Activated CD4-positive, alpha-beta memory T cell treated with anti-CD3 and anti-CD28 coated beads for 36 hours (primary cell): ENCODE results near the gene RANBP3. TPM values are rescaled to one million over a fixed set of nuclear protein-coding genes. Genes with fewer than 3 reads are reported as not detected.

ENCODE experiments used
- CTCF ChIA-PET: fragments of 350-600 bp; sonication (Branson Sonifier 250); formaldehyde crosslinking; loops from one replicate; lab custom pipeline; 2021; ENCODE audit warnings: antibody characterized with exemption, inconsistent platforms; lab: Charles Lee
- POLR2A ChIA-PET: fragments of 350-600 bp; sonication (Branson Sonifier 250); formaldehyde crosslinking; loops from one replicate; lab custom pipeline; 2021; ENCODE audit warnings: antibody characterized with exemption; lab: Charles Lee
- DNase-seq: peaks from one replicate; pipeline ENCODE4 v3.0.0-alpha.2; 2020
- H3K27ac Mint-ChIP-seq: one replicate; pipeline ENCODE4 v1.8.0; 2021; ENCODE audit warnings: mixed read lengths
- H3K27me3 Mint-ChIP-seq: one replicate; pipeline ENCODE4 v1.8.0; 2021; ENCODE audit warnings: mixed read lengths
- H3K36me3 Mint-ChIP-seq: one replicate; pipeline ENCODE4 v1.8.0; 2021; ENCODE audit warnings: mixed read lengths
- H3K4me1 Mint-ChIP-seq: one replicate; pipeline ENCODE4 v1.8.0; 2021; ENCODE audit warnings: low read depth, mixed read lengths
- H3K4me3 Mint-ChIP-seq: one replicate; pipeline ENCODE4 v1.8.0; 2021; ENCODE audit warnings: mild to moderate bottlenecking, mixed read lengths
- H3K9me3 Mint-ChIP-seq: one replicate; pipeline ENCODE4 v1.8.0; 2021; ENCODE audit warnings: mixed read lengths
- intact Hi-C: fragments of 100-400 bp; cut with micrococcal nuclease; formaldehyde crosslinking; loops from one replicate; pipeline ENCODE4 v1.15.1; 2023
- total RNA-seq, 2 experiments: library from RNA; stranded (reverse); gene quantifications; one replicate each; pipeline ENCODE4 v1.2.3, GENCODE V29; 2021

Gene RANBP3
- total RNA-seq, 2 experiments from 2014 or later, result 78.1 to 81.3 TPM

DNA sequence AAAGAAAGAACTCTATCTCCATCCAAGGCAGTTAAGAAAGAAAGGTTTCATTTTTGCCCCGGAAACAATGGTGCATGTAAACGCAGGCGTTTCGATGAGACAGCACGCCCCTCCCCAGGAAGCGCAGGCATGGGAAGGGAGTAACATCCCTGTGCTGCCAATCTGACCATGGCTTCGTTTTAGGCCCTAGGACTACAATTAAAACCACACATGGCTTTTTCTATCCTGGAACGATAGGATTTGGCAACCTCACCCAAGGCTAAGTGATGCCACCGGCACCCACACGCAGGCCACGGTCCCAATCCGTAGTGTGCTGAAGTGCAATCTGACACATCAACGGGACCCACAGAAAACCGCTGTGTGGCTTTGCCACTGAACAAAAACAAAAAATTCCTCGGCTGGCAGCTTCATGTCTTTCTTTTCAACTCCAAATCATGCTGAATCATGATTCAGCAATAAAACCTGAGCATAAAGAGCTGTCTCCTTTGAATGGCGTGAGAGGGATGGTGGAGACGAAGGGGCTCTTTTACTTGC is 24.2 kb downstream of the RANBP3 start:
- Mint-ChIP-seq H3K4me1 (peaks cover 91% of the 10 kb centered on the region), H3K4me3 (peak overlapping the region; percentile 64), H3K27ac (peak overlapping the region; percentile 95), H3K27me3 (no peaks in the 10 kb centered on the region), H3K36me3 (peaks cover 16% of the 10 kb centered on the region), H3K9me3 (no peaks in the 10 kb centered on the region)
- peak; percentile 64 for DNase-seq
- ChIA-PET POLR2A (interaction anchor here (1.1 to 2.1 kb wide), 3 partner anchors 8 to 51 kb away, joined by 4 to 6 read pairs (median 5); partner anchors contain the start of genes NDUFA11 and RANBP3), CTCF (interaction anchor here (0.8 to 5.2 kb wide), 4 partner anchors 9 to 31 kb away, joined by 3 to 37 read pairs (median 4); no protein-coding TSS in a partner anchor)
- intact Hi-C loops, result loop anchor here (1.0 to 10.0 kb wide), 6 partner anchors 9 to 269 kb away; partner anchors contain the start of genes HSD11B1L, MICOS13, RANBP3 and VMAC

DNA sequence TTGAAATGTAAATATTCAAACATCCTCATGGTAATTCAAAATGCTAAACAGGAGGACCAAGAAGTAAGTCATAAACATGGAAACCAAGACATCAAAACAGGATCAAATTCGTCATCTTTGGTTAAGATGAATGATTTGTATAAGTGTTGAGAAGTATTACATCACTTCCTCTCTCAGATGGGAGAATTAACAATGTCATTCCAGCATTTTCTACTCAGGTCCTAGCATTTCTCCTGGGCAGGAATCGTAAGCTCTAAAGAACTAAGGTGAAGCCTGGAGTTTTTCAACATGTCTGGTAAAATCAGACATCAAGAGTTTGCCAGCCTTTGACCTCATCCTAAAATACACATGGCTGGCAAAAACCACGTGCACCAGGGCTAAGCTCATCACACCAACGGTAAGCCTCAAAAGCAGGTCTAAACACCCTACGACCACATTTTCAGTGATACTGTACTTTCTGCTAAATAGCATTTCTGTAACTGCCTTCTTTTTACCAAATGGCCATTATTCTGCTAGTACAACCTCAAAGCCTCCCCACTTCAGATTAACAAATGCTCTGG is 24.8 kb downstream of the RANBP3 start:
- Mint-ChIP-seq H3K27ac (peak overlapping the region; percentile 95), H3K27me3 (no peaks in the 10 kb centered on the region), H3K9me3 (no peaks in the 10 kb centered on the region), H3K4me3 (peak overlapping the region; percentile 64), H3K4me1 (peaks cover 93% of the 10 kb centered on the region), H3K36me3 (peaks cover 20% of the 10 kb centered on the region)
- ChIA-PET CTCF (interaction anchor here (0.8 to 3.2 kb wide), 5 partner anchors 9 to 172 kb away, joined by 3 to 29 read pairs (median 3); no protein-coding TSS in a partner anchor), POLR2A (interaction anchor here (1.1 to 2.1 kb wide), 3 partner anchors 9 to 50 kb away, joined by 4 to 6 read pairs (median 5); partner anchors contain the start of genes NDUFA11 and RANBP3)
- intact Hi-C loops, result loop anchor here (1.0 to 10.0 kb wide), 6 partner anchors 9 to 268 kb away; partner anchors contain the start of genes HSD11B1L, MICOS13, RANBP3 and VMAC
- peak; percentile 28 for DNase-seq

DNA sequence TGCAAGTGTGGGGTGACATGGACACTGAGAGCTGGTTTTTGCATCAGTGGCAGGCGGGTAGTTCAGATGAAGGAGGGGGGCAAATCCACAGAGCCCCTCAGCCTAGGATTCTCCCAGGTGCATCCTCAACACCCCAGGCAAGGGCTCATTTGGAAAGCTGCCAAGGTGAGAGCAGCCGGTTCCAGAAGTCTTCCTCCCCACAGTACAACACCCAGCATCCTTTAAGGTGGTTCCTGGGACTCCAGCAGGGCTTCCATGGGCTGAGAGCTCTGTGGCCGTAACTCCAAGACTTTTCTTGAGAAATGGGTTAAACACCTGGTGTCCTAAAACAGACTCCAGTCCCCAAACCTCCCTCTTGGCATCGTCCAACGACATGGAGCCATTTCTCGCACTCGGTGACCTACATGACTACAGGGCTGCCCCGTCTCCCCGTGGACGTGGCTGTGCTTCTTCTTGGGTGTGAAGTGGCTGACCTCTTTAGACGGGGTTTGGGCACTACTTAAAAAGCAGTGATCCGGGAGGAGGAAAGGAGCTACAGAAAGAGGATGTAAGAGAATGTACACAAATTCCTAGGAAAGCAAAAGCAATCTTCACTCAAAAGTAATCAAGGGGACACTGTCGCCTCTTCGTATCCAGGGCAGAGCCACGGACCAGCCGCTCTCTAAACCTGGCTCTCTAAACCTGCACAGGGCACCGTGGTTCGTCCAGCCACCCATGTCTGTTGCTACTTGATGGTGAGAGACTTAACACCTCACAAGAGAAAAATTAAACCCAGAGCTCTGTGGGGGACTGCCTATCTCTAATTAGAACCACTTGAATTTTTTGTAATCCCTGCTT is 25.5 kb downstream of the RANBP3 start:
- Mint-ChIP-seq H3K27me3 (no peaks in the 10 kb centered on the region), H3K36me3 (peaks cover 23% of the 10 kb centered on the region), H3K27ac (peak overlapping the region; percentile 95), H3K4me3 (no peak overlapping the region), H3K9me3 (no peaks in the 10 kb centered on the region), H3K4me1 (peaks cover 93% of the 10 kb centered on the region)
- CTCF ChIA-PET, result interaction anchor here (0.8 to 3.2 kb wide), 7 partner anchors 10 to 173 kb away, joined by 3 to 29 read pairs (median 3); partner anchors contain the start of gene NRTN
- intact Hi-C loops, result loop anchor here (1.0 to 10.0 kb wide), 6 partner anchors 10 to 268 kb away; partner anchors contain the start of genes HSD11B1L, MICOS13, RANBP3 and VMAC
- POLR2A ChIA-PET, result interaction anchor here (2.0 to 2.1 kb wide), 2 partner anchors 9 to 50 kb away, joined by 4 to 6 read pairs; partner anchors contain the start of gene NDUFA11
- no peak for DNase-seq

DNA sequence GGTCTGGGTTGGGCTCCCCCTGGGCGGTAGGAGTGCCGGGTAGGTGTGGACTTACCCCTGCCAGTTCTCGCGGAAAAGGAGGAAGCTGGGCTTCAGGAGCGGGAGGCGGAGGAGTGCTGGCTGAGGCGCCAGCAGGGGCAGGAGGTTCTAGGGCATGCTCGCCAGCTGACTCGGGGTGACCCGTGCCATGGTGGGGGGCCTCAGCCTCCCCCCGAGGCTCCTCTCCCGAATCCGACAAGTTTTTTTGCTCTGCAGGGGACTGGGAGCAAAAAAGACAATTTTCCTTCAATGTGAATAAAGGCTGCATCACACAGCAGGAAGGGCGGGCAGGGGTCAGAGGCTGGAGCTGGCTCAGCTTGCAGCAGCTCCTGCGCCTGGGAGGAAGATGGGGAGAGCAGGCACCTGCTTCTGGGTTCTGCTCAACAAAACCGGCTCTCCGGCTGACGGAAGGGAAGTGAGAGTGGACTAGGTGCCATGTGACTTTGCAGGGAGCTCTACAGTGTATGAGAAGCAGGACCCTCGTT is 26.5 kb downstream of the RANBP3 start:
- Mint-ChIP-seq H3K9me3 (no peaks in the 10 kb centered on the region), H3K27ac (peak overlapping the region; percentile 95), H3K36me3 (peaks cover 23% of the 10 kb centered on the region), H3K27me3 (no peaks in the 10 kb centered on the region), H3K4me1 (peaks cover 87% of the 10 kb centered on the region), H3K4me3 (no peak overlapping the region)
- ChIA-PET CTCF (interaction anchor here (0.6 to 3.2 kb wide), 7 partner anchors 11 to 174 kb away, joined by 3 to 29 read pairs (median 3); partner anchors contain the start of gene NRTN), POLR2A (interaction anchor here (2.1 kb wide), 1 partner anchor 10 kb away, joined by 6 read pairs; no protein-coding TSS in a partner anchor)
- intact Hi-C loops, result loop anchor here (5.0 to 10.0 kb wide), 2 partner anchors 124 to 267 kb away; partner anchors contain the start of genes HSD11B1L and MICOS13
- DNase-seq, result no peak

DNA sequence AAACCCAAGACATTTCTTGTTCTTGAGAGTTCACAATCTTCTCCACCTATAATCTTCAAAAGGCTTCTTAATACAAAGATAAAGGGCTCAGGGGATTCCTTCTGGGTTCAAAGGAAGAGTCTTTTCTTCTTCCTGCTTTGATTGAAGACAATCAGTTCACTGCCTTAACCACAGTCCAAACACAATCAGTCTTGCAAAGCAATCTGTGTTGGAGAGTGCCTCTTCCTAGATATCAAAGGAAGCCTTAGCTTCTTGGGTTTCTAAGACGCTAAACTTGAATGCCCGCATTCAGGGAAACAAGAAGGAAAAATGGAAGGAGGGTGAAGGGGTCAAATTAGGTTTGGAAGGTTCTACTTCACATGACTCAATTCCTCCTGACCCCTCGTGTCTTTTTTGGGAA is 27.2 kb downstream of the RANBP3 start:
- CTCF ChIA-PET, result interaction anchor here (1.2 to 3.2 kb wide), 5 partner anchors 11 to 147 kb away, joined by 3 to 29 read pairs (median 6); partner anchors contain the start of gene NRTN
- POLR2A ChIA-PET, result no interaction called here
- H3K27me3 Mint-ChIP-seq, result no peaks in the 10 kb centered on the region
- no peak overlapping the region for H3K4me3 Mint-ChIP-seq
- H3K36me3 Mint-ChIP-seq, result peaks cover 23% of the 10 kb centered on the region
- H3K9me3 Mint-ChIP-seq, result no peaks in the 10 kb centered on the region
- peak overlapping the region; percentile 95 for H3K27ac Mint-ChIP-seq
- DNase-seq, result no peak
- intact Hi-C loops, result loop anchor here (5.0 to 10.0 kb wide), 2 partner anchors 123 to 266 kb away; partner anchors contain the start of genes HSD11B1L and MICOS13
- peaks cover 86% of the 10 kb centered on the region for H3K4me1 Mint-ChIP-seq

DNA sequence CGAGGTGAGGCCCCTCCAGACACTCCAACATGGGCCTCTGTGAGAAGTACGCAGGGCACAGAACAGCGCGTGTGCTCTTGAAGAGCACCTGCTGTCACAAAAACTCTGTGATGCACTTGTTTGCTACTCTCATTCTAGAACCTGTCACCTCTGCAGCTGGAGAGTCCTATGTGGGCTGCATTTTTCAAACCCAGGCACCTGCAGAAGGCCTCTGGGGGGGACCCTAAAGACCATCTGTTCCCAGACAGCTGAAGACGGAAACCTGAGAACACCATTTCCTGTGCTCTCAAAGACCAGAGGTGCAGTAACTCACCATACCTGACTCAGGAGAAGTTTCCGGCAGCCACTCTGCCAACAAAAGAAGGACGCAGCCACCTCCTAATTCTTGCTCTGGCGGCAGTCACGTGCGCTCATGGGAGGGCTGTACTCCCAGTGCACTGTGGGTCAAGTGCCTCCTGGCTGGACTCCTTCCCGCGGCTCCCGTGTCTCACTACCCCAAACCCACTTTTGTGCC is 28.1 kb downstream of the RANBP3 start:
- intact Hi-C loops, result loop anchor here (5.0 to 10.0 kb wide), 2 partner anchors 123 to 265 kb away; partner anchors contain the start of genes HSD11B1L and MICOS13
- peaks cover 82% of the 10 kb centered on the region for H3K4me1 Mint-ChIP-seq

DNA sequence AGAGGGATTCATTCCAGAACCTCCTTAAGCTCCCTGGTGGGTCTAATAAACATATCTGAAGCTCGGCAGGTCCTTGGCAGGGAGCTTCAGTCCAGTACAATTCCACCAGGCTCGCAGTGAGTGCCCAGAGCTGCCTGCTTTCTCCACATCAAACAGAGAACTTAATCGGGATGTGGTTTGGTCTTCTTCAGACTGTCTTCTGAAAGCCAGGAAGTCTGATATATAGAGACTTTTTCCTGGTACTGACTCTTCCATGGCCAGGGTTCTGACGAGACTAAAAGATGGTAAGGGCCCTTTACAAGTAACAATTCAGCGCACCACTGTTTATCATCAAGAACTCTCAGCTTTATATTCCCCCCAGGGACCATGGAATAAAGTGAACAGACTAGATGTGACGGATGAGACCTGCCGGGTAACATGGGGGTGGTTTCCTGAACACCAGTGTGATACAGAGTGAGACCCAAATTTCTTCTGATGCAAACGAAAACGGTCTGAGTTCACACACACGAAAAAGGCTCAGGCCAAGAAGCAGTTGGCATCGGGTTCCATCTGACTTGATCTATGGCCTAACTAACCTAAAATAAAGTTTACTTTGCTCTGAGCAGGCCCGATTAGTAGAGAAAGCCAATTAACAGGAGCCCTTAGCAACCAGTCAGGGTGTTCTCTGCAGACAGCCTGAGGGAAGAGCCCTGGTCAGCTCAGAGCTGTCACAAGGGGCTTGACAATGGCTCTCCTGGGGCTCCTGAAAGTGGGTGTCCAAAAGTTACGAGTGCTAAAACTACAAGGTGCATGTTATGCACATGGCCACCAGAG is 29.0 kb downstream of the RANBP3 start:
- DNase-seq, result peak; percentile 42
- Mint-ChIP-seq H3K27me3 (no peaks in the 10 kb centered on the region), H3K36me3 (peaks cover 17% of the 10 kb centered on the region), H3K27ac (peak overlapping the region; percentile 95), H3K4me1 (peaks cover 78% of the 10 kb centered on the region), H3K9me3 (no peaks in the 10 kb centered on the region), H3K4me3 (peak overlapping the region; percentile 40)
- intact Hi-C loops, result no loop called here
- ChIA-PET POLR2A (interaction anchor here (0.6 to 1.6 kb wide), 5 partner anchors 29 to 664 kb away, joined by 3 to 7 read pairs (median 4); partner anchors contain the start of genes NDUFA11 and VMAC), CTCF (interaction anchor here (0.9 to 2.4 kb wide), 8 partner anchors 12 to 176 kb away, joined by 3 to 13 read pairs (median 6); partner anchors contain the start of gene NRTN)

More for the DNA sequence above, 28.1 kb downstream of the RANBP3 start:
- peak overlapping the region; percentile 40 for H3K4me3 Mint-ChIP-seq
- H3K9me3 Mint-ChIP-seq, result no peaks in the 10 kb centered on the region
- DNase-seq, result peak; percentile 70
- POLR2A ChIA-PET, result no interaction called here
- H3K36me3 Mint-ChIP-seq, result peaks cover 23% of the 10 kb centered on the region
- peak overlapping the region; percentile 95 for H3K27ac Mint-ChIP-seq
- CTCF ChIA-PET, result interaction anchor here (1.5 to 3.2 kb wide), 4 partner anchors 12 to 146 kb away, joined by 6 to 29 read pairs (median 12); partner anchors contain the start of gene NRTN
- H3K27me3 Mint-ChIP-seq, result no peaks in the 10 kb centered on the region

DNA sequence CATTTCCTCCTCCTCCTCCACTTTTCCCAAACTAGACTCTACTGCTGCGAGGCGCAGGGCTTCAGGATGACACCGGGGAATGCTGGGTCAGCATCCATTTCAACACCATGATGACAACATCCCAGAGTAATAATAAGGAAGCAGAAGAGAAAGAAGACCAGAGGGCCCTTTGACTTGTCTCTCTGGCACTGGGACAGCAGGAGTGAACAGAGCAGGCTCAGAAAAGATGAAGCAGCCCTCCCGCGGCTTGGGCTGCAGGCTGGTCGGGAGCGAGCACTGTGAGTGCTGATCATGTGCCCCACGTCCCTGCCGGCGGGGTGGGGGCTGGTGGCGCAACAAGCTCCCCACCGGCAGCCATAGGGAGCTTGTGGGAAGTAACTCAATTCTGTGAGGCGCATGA is 30.5 kb downstream of the RANBP3 start:
- Mint-ChIP-seq H3K36me3 (peaks cover 16% of the 10 kb centered on the region), H3K4me1 (peaks cover 68% of the 10 kb centered on the region), H3K4me3 (no peak overlapping the region), H3K27me3 (no peaks in the 10 kb centered on the region), H3K27ac (peak overlapping the region; percentile 74), H3K9me3 (no peaks in the 10 kb centered on the region)
- no peak for DNase-seq
- ChIA-PET POLR2A (interaction anchor here (1.1 to 1.6 kb wide), 2 partner anchors 21 to 43 kb away, joined by 3 to 7 read pairs; partner anchors contain the start of genes NDUFA11 and VMAC), CTCF (interaction anchor here (1.2 to 2.1 kb wide), 3 partner anchors 15 to 184 kb away, joined by 3 to 9 read pairs (median 7); no protein-coding TSS in a partner anchor)
- intact Hi-C loops, result no loop called here

DNA sequence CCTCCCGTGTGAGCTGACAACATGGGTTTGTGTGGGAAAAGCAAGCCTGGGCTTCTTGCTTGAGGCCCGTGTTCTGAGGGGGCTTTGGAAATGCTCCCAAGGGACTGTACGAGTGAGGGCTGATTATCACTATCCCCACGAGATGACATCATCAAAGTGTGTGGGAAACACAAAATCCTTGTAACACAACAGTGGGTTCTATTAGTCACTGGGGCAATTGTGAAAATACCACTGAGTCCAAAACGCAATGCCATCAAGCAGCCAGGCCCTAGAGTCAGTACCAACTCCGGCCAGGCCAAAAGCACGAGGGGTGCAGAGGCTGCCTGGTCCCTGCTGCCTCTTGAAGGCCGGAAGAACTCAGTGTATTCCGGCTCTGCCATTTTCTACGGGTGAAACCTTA is 34.3 kb downstream of the RANBP3 start:
- H3K27me3 Mint-ChIP-seq, result no peaks in the 10 kb centered on the region
- H3K27ac Mint-ChIP-seq, result no peak overlapping the region
- H3K4me1 Mint-ChIP-seq, result peaks cover 30% of the 10 kb centered on the region
- ChIA-PET CTCF (interaction anchor here (1.0 to 2.8 kb wide), 3 partner anchors 25 to 140 kb away, joined by 3 to 10 read pairs (median 4); no protein-coding TSS in a partner anchor), POLR2A (no interaction called here)
- DNase-seq, result no peak
- intact Hi-C loops, result no loop called here
- H3K36me3 Mint-ChIP-seq, result peaks cover 15% of the 10 kb centered on the region
- no peaks in the 10 kb centered on the region for H3K9me3 Mint-ChIP-seq
- H3K4me3 Mint-ChIP-seq, result no peak overlapping the region

DNA sequence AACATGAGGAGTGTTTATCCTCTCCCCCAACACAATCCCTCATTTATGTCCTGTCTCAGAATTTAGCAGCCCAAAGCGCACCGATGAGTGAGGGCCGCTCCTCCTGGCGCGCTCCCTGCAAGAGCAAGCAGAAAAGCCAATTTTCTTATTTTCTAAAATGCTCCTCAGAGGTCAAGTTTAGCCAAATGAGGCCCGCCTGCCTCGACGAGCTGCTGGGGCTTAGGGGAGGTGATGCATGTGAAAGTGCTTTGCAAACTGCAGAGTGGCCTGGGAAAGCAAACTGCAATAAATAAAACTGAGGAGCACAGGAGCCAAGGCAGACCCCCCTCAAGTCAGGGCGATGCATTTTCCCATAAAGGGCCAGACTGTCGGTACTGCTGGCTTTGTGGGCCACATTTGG is 34.9 kb downstream of the RANBP3 start:
- ChIA-PET CTCF (interaction anchor here (1.0 to 2.8 kb wide), 3 partner anchors 26 to 139 kb away, joined by 3 to 10 read pairs (median 4); no protein-coding TSS in a partner anchor), POLR2A (no interaction called here)
- Mint-ChIP-seq H3K9me3 (no peaks in the 10 kb centered on the region), H3K4me3 (no peak overlapping the region), H3K27ac (no peak overlapping the region), H3K27me3 (no peaks in the 10 kb centered on the region), H3K36me3 (peaks cover 14% of the 10 kb centered on the region), H3K4me1 (peaks cover 25% of the 10 kb centered on the region)
- DNase-seq, result no peak
- intact Hi-C loops, result no loop called here
